Right lobe of liver (tissue), 6 donors: ENCODE results near the gene CUTC. TPM values are rescaled to one million over a fixed set of nuclear protein-coding genes. Genes with fewer than 3 reads are reported as not detected.

Source experiments
- ATAC-seq, 4 donors: fragments of 200-7000 bp; cut with Tn5 transposase; one replicate each; pipeline ENCODE4 v1.9.1; 2020; ENCODE audit warnings: mild to moderate bottlenecking in 4 of 4, moderate library complexity in 4 of 4
- DNase-seq, 3 donors: peaks; one replicate each; pipeline ENCODE4 v3.0.0-alpha.2; 2020
- H3K27ac ChIP-seq, 3 donors: fragments of 200-600 bp; one replicate each; pipeline ENCODE4 v1.8.0; 2022
- H3K27me3 ChIP-seq, 2 donors: fragments of 200-600 bp; one replicate each; pipeline ENCODE4 v1.8.0; 2022
- H3K36me3 ChIP-seq, 4 donors: fragments of 200-600 bp; sonication (generic) in 1 of 4; one replicate each; pipeline versions ENCODE4 v1.5.1 to v1.8.0; 2017 to 2022; ENCODE audit warnings: control low read depth in 1 of 4
- H3K4me1 ChIP-seq, 4 donors: fragments of 200-600 bp; sonication (generic) in 1 of 4; one replicate each; pipeline versions ENCODE4 v1.5.1 to v1.8.0; 2017 to 2022; ENCODE audit warnings: control low read depth in 1 of 4
- H3K4me3 ChIP-seq, 3 donors: fragments of 200-600 bp; one replicate each; pipeline ENCODE4 v1.8.0; 2022
- H3K9me3 ChIP-seq, 4 donors: fragments of 200-600 bp; sonication (generic) in 1 of 4; one replicate each; pipeline versions ENCODE4 v1.5.1 to v1.8.0; 2017 to 2022; ENCODE audit warnings: control low read depth in 1 of 4
- POLR2A ChIP-seq: fragments of 450-650 bp; IDR thresholded peaks from one replicate; pipeline ENCODE4 v1.6.1; 2017; ENCODE audit warnings: antibody characterized with exemption, mild to moderate bottlenecking
- WGBS: methylation state at CpG from one replicate; pipeline ENCODE4 v1.1.6; 2018; ENCODE audit warnings: low coverage, low lambda C conversion rate; ENCODE audit not compliant: insufficient coverage; ENCODE audit errors: missing lambda C conversion rate; 5-methylcytosine and 5-hydroxymethylcytosine counted together
- intact Hi-C, 2 donors: fragments of 100-400 bp; cut with DNase I; formaldehyde crosslinking; loops; one replicate each; pipeline versions ENCODE4 v1.11.2 to v1.14.1; 2022
- long read RNA-seq: library from polyadenylated mRNA; unstranded; transcript quantifications from one replicate; pipeline ENCODE4 v2.0.0, GENCODE V29; 2019
- total RNA-seq, 6 experiments: library from RNA; depleted of rRNA in 2 of 6; stranded (reverse); fragments of >200 nt in 2 of 6; fragmentation: NEBNext Ultra II Directional in 3 of 6; extraction: Animal tissue kit (Norgen Biotek cat#: 25700) in 3 of 6; gene quantifications; one replicate each; pipeline versions ENCODE4 v1.1.0 to v1.2.4, GENCODE V29; 2016 to 2023
- TF ChIP-seq, protein P1 (sequence below), 4 donors: fragments of 200-600 bp in 3 of 4; fragments of 450-650 bp in 1 of 4; IDR thresholded peaks; one replicate each; pipeline versions ENCODE4 v1.5.1 to v1.8.0; 2016 to 2022; ENCODE audit warnings: antibody characterized with exemption in 4 of 4, mild to moderate bottlenecking in 2 of 4
- donor health status: DM: no; HTN: yes; CAD: no.
- donor health status: DM: no; HTN: no; CAD: no.
- donor health status: DM: no; HTN: no; CAD: no.
- donor health status: DM: no; HTN: yes; CAD: no.
- donor health status: DM: no; HTN: yes; CAD: no.

Gene CUTC, protein sequence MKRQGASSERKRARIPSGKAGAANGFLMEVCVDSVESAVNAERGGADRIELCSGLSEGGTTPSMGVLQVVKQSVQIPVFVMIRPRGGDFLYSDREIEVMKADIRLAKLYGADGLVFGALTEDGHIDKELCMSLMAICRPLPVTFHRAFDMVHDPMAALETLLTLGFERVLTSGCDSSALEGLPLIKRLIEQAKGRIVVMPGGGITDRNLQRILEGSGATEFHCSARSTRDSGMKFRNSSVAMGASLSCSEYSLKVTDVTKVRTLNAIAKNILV
- 10 to 100 TPM; 10.2 to 22.8 (median 15.8) TPM for total RNA-seq
- long read RNA-seq, partial matches to known transcripts: 1 of 4 reads
- long read RNA-seq, other reads (novel, unspliced or antisense): 0 of 4 reads

DNA sequence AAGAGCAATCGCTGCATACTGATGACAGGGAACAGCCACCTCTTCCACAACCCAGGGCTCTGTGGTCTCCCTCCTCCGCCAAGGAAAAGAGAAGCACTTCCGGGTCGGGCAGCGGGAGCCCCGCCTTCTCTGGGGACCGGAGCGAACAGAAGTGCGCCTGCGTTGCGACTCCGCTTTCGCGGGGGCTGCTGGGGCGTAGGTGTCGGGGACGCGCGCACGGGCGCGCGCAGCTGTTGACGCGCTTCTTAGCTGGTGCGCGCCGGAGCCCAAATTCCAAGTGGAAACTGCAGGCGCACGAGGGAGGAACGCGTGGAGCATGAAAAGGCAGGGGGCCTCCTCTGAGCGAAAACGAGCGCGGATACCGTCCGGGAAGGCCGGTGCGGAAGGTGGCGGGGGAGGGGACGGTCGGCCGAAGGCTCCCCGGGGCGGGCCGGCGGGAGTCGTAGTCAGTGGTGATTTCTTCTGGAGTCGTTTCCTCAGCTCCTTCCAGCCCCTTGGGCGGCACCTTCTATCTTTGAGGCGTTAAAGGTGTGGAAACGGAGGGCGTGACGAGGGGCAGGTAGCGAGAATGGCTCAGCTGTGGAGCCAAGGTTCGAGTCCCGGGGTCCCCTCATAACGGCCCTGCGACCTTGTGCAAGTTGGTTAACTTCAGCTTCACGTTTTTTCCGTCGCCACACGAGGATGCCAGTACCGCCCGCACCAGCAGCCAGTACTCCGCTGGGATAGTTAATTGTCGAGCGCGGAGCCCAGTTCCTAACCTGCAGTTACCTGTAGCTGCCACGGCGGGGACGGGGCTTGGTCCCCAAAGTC, at the start of gene CUTC, which contains the start of gene COX15:
Gene CUTC, plus strand, starts transcription at position 202 of the 810 bp plus-strand sequence. Its CDS starts 115 bp downstream, at position 317.
Gene COX15, minus strand, starts transcription at position 95 of the 810 bp plus-strand sequence. Its CDS starts 78 bp downstream, at position 17.
- DNase-seq (peak; percentile 97 to 98 (median 98)), ATAC-seq (peak; percentile 94 to 97 (median 95))
- TF ChIP-seq, protein P1, sequence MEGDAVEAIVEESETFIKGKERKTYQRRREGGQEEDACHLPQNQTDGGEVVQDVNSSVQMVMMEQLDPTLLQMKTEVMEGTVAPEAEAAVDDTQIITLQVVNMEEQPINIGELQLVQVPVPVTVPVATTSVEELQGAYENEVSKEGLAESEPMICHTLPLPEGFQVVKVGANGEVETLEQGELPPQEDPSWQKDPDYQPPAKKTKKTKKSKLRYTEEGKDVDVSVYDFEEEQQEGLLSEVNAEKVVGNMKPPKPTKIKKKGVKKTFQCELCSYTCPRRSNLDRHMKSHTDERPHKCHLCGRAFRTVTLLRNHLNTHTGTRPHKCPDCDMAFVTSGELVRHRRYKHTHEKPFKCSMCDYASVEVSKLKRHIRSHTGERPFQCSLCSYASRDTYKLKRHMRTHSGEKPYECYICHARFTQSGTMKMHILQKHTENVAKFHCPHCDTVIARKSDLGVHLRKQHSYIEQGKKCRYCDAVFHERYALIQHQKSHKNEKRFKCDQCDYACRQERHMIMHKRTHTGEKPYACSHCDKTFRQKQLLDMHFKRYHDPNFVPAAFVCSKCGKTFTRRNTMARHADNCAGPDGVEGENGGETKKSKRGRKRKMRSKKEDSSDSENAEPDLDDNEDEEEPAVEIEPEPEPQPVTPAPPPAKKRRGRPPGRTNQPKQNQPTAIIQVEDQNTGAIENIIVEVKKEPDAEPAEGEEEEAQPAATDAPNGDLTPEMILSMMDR (IDR thresholded peaks at IDR 0.05): peak; percentile 29 to 64 (median 40)
- TF ChIP-seq POLR2A: peak; percentile 77
- intact Hi-C loops: no loop called here
- no peaks in the 10 kb centered on the region for H3K9me3 ChIP-seq
- peaks cover 0 to 14% (median 0%) of the 10 kb centered on the region in 4 donors for H3K36me3 ChIP-seq
- peak within 1 kb of the TSS; percentile 81 to 96 (median 95) for H3K4me3 ChIP-seq
- no peaks in the 10 kb centered on the region for H3K27me3 ChIP-seq
- H3K4me1 ChIP-seq: peaks cover 0 to 24% (median 4%) of the 10 kb centered on the region in 4 donors
- WGBS: under 1% methylated on average over 30 of the region's 73 CpGs
- peak within 1 kb of the TSS; percentile 94 to 98 (median 97) for H3K27ac ChIP-seq

DNA sequence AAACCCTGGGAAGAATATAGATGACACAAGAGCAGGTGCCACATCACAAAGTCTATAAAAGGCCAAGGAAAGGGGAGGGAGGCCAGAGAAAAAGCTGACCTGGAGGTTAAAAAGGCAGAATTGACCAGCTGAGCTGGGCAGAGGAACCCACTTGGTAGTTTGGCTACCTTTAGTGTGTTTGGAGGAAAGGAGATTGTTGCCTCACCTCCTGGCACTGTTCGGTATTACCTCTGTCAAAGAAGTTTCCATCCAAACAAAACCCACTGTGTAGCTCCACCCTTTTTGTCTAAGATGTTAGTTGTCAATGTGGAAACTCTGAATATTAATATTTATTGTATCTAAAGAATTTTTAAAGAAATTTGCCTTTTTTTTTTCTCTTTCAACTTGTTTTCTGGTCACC, 49.3 kb upstream of the CUTC start:
- Histone ChIP-seq H3K27ac (peak overlapping the region; percentile 2 to 55 (median 31)), H3K4me3 (no peak overlapping the region), H3K27me3 (no peaks in the 10 kb centered on the region), H3K36me3 (peaks cover 0 to 14% (median 3%) of the 10 kb centered on the region in 4 donors), H3K4me1 (peaks cover 0 to 19% (median 3%) of the 10 kb centered on the region in 4 donors), H3K9me3 (no peaks in the 10 kb centered on the region)
- 40% methylated on average over 1 of the region's 1 CpG for WGBS
- DNase-seq: peak in 1 of 3 donors; percentile 67
- intact Hi-C loops: no loop called here
- peak; percentile 78 to 92 (median 88) for ATAC-seq
- TF ChIP-seq POLR2A: no peak
- TF ChIP-seq, protein P1 (IDR thresholded peaks at IDR 0.05): peak; percentile 13 to 33 (median 31)

DNA sequence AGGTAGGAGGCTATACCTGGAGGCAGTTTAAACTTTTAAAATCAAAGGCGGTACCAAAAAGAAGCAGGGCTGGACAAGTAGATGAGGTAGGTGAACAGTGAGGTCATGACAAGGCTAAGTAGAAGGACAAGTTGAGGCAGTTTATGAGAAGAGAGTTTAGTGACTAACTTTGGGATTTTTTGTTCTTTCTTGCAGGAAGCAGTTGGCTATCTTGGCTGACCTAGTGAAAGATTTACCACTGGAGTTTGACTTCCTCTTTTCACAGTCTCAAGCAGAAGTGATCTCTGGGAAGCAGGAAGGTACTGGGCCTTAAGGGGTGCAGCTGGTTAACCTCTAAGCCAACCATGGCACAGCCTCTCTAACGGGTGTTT, 46.5 kb upstream of the CUTC start:
- no peaks in the 10 kb centered on the region for H3K9me3 ChIP-seq
- H3K4me1 ChIP-seq: peaks cover 0 to 19% (median 3%) of the 10 kb centered on the region in 4 donors
- intact Hi-C loops: no loop called here
- no peak overlapping the region for H3K27ac ChIP-seq
- WGBS: 58% methylated on average over 2 of the region's 2 CpGs
- DNase-seq (no peak), ATAC-seq (peak; percentile 20 to 59 (median 40))
- no peaks in the 10 kb centered on the region for H3K27me3 ChIP-seq
- no peak for TF ChIP-seq POLR2A
- TF ChIP-seq, protein P1 (IDR thresholded peaks at IDR 0.05): no peak
- H3K36me3 ChIP-seq: peaks cover 0 to 13% (median 4%) of the 10 kb centered on the region in 4 donors
- no peak overlapping the region for H3K4me3 ChIP-seq

DNA sequence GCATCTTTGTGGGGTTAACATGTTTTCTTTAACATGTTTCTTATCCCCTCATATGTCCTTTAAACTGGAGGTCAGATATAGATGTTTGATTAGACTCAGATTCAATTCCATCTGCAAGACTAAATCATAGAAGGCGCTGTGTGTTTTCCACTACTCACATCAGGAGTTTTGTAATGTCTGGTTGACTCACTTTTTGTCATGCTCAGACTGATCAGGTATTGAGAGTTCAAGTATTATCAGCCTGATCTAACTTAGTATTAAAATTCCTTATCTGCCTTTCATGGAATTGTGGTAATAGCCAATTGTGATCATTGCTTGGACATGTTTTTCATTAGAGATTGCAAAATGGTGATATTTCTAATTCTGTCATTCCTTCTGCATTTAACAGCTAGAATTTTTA, 42.6 kb upstream of the CUTC start:
- TF ChIP-seq POLR2A: no peak
- TF ChIP-seq, protein P1 (IDR thresholded peaks at IDR 0.05): no peak
- H3K36me3 ChIP-seq: peaks cover 4 to 27% (median 10%) of the 10 kb centered on the region in 4 donors
- no peak overlapping the region for H3K4me3 ChIP-seq
- no CpG with 5 or more reads among the region's 1 CpG for WGBS
- DNase-seq (no peak), ATAC-seq (peak in 1 of 4 donors; percentile 57)
- no peaks in the 10 kb centered on the region for H3K4me1 ChIP-seq
- intact Hi-C loops: no loop called here
- no peaks in the 10 kb centered on the region for H3K27me3 ChIP-seq
- no peaks in the 10 kb centered on the region for H3K9me3 ChIP-seq
- H3K27ac ChIP-seq: no peak overlapping the region
